ENCODE results near the gene CDK15. TPM values are rescaled to one million over a fixed set of nuclear protein-coding genes. Genes with fewer than 3 reads are reported as not detected.
A peak's percentile ranks its signal among the peaks of the same experiment; 100 is the strongest.

Gene CDK15
- total and polyA plus RNA-seq, 11 donors: 0.07 to 0.50 (median 0.18) TPM; not detected in 3

- H3K27me3 ChIP-seq: peaks cover 0 to 5% (median 0%) of the 10 kb centered on the region in 9 donors
- DNase-seq (no peak), ATAC-seq (no peak)
- WGBS, 4 donors: 66 to 74% (median 72%) methylated on average over 10 of the region's 10 CpGs
- no peak overlapping the region for H3K4me3 ChIP-seq
- H3K36me3 ChIP-seq: no peaks in the 10 kb centered on the region
- TF ChIP-seq CTCF (IDR thresholded peaks at IDR 0.05) (no peak), POLR2A (IDR thresholded peaks at IDR 0.05) (no peak)
- no peaks in the 10 kb centered on the region for H3K9me3 ChIP-seq
- intact Hi-C loops (cut with DNase I): loop anchor here in 4 of 10 donors (2.0 to 10.0 kb wide), 3 partner anchors 152 to 155 kb away; partner anchors contain the start of gene FZD7 (in 4 of the 4)
- H3K27ac ChIP-seq: no peak overlapping the region
- H3K4me1 ChIP-seq: peaks cover 10 to 42% (median 23%) of the 10 kb centered on the region in 12 donors
Measured at GRCh38 chr2:201879996-201880395, 73.7 kb downstream of the CDK15 start.

GRCh38 chr2:201880579-201880978 lies 74.2 kb downstream of the CDK15 start:
- ATAC-seq (no peak), DNase-seq (no peak)
- peaks cover 0 to 5% (median 0%) of the 10 kb centered on the region in 9 donors for H3K27me3 ChIP-seq
- H3K9me3 ChIP-seq: no peaks in the 10 kb centered on the region
- H3K36me3 ChIP-seq: no peaks in the 10 kb centered on the region
- intact Hi-C loops (cut with DNase I): loop anchor here in 4 of 10 donors (2.0 to 10.0 kb wide), 3 partner anchors 152 to 154 kb away; partner anchors contain the start of gene FZD7 (in 4 of the 4)
- no peak overlapping the region for H3K4me3 ChIP-seq
- no peak for TF ChIP-seq POLR2A (IDR thresholded peaks at IDR 0.05)
- no peak for TF ChIP-seq CTCF (IDR thresholded peaks at IDR 0.05)
- H3K27ac ChIP-seq: no peak overlapping the region
- H3K4me1 ChIP-seq: peaks cover 10 to 42% (median 23%) of the 10 kb centered on the region in 12 donors
- 35 to 57% (median 43%) methylated on average over 3 of the region's 3 CpGs for WGBS, 4 donors

GRCh38 chr2:201880993-201881611 lies 74.8 kb downstream of the CDK15 start:
- WGBS, 4 donors: 71 to 79% (median 75%) methylated on average over 9 of the region's 9 CpGs
- intact Hi-C loops (cut with DNase I): loop anchor here in 4 of 10 donors (2.0 to 10.0 kb wide), 3 partner anchors 151 to 154 kb away; partner anchors contain the start of gene FZD7 (in 4 of the 4)
- no peak for ATAC-seq

More at GRCh38 chr2:201880993-201881611, 74.8 kb downstream of the CDK15 start:
- Histone ChIP-seq H3K27me3 (peaks cover 0 to 5% (median 0%) of the 10 kb centered on the region in 9 donors), H3K36me3 (no peaks in the 10 kb centered on the region), H3K4me3 (no peak overlapping the region), H3K4me1 (peaks cover 10 to 42% (median 23%) of the 10 kb centered on the region in 12 donors), H3K27ac (no peak overlapping the region), H3K9me3 (no peaks in the 10 kb centered on the region)
- peak in 1 of 5 donors; percentile 27 for DNase-seq
- TF ChIP-seq POLR2A (IDR thresholded peaks at IDR 0.05): no peak
- TF ChIP-seq CTCF (IDR thresholded peaks at IDR 0.05): no peak
